Neural cell (in vitro differentiated cells): ENCODE results near the gene AIM2. TPM values are rescaled to one million over a fixed set of nuclear protein-coding genes. Genes with fewer than 3 reads are reported as not detected.

ENCODE experiments used
- H2AFZ ChIP-seq: fragments of 200-600, 300-800 bp; sonication (generic), shearing (Covaris generic); 2 replicates; pipeline ENCODE4 v1.6.0; 2014; ENCODE audit warnings: low read depth, mild to moderate bottlenecking, antibody characterized with exemption, low read length, moderate library complexity
- H3F3A ChIP-seq: fragments of 200-600 bp; shearing (Covaris generic); 2 replicates; pipeline ENCODE4 v1.6.1; 2016; ENCODE audit warnings: mild to moderate bottlenecking, moderate library complexity, mixed read lengths, antibody characterized with exemption, low read length; ENCODE audit not compliant: insufficient read depth, poor library complexity, severe bottlenecking
- H3K27ac ChIP-seq: fragments of 200-600, 300-800 bp; sonication (generic), shearing (Covaris generic); 2 replicates; pipeline ENCODE4 v1.5.1; 2014; ENCODE audit warnings: mild to moderate bottlenecking, low read length, moderate library complexity
- H3K27me3 ChIP-seq: fragments of 300-800, 200-600 bp; sonication (generic), shearing (Covaris generic); 2 replicates; pipeline ENCODE4 v1.6.0; 2014; ENCODE audit warnings: mild to moderate bottlenecking, low read depth, low read length, moderate library complexity; ENCODE audit not compliant: insufficient read depth
- H3K36me3 ChIP-seq: fragments of 300-800, 200-600 bp; sonication (generic), shearing (Covaris generic); 2 replicates; pipeline ENCODE4 v1.5.1; 2014; ENCODE audit warnings: mild to moderate bottlenecking, antibody characterized with exemption, low read length, moderate library complexity; ENCODE audit not compliant: insufficient read depth
- H3K4me2 ChIP-seq: fragments of 300-800, 200-600 bp; sonication (generic), shearing (Covaris generic); 2 replicates; pipeline ENCODE4 v1.6.0; 2014; ENCODE audit warnings: mild to moderate bottlenecking, low read length
- H3K4me3 ChIP-seq: fragments of 300-800, 200-600 bp; sonication (generic), shearing (Covaris generic); 2 replicates; pipeline ENCODE4 v1.5.1; 2014; ENCODE audit warnings: mild to moderate bottlenecking, low read length, moderate library complexity
- H3K79me2 ChIP-seq: fragments of 200-600 bp; shearing (Covaris generic); replicated peaks from 2 replicates; pipeline ENCODE4 v1.6.0; 2014; ENCODE audit warnings: mild to moderate bottlenecking, low read length, moderate library complexity; ENCODE audit not compliant: insufficient read depth
- H3K9ac ChIP-seq: fragments of 300-800, 200-600 bp; sonication (generic), shearing (Covaris generic); 2 replicates; pipeline ENCODE4 v1.6.1; 2016; ENCODE audit warnings: mild to moderate bottlenecking, low read length, mixed read lengths
- H3K9me2 ChIP-seq: fragments of 200-600 bp; shearing (Covaris generic); 2 replicates; pipeline ENCODE4 v1.6.1; 2016; ENCODE audit warnings: mild to moderate bottlenecking, low read length, mixed read lengths; ENCODE audit not compliant: insufficient read depth
- H3K9me3 ChIP-seq: fragments of 200-600, 300-800 bp; sonication (generic), shearing (Covaris generic); 2 replicates; pipeline ENCODE4 v1.6.1; 2016; ENCODE audit warnings: mild to moderate bottlenecking, mixed run types, low read length, moderate library complexity, mixed read lengths
- H4K20me1 ChIP-seq: fragments of 200-600 bp; shearing (Covaris generic); 2 replicates; pipeline ENCODE4 v1.6.1; 2016; ENCODE audit warnings: mild to moderate bottlenecking, mixed run types; ENCODE audit not compliant: insufficient read depth
- CTCF ChIP-seq: fragments of 450-650 bp; IDR thresholded peaks from 2 replicates; pipeline ENCODE4 v1.5.1; 2014; ENCODE audit warnings: antibody characterized with exemption, mild to moderate bottlenecking, moderate library complexity; ENCODE audit not compliant: poor library complexity, severe bottlenecking
- EP300 ChIP-seq: fragments of 450-650 bp; conservative IDR thresholded peaks from 2 replicates; pipeline ENCODE4 v1.6.1; 2014; ENCODE audit warnings: antibody characterized with exemption, mild to moderate bottlenecking, moderate library complexity; ENCODE audit not compliant: poor library complexity, severe bottlenecking
- EZH2 ChIP-seq: fragments of 200-600, 300-800 bp; shearing (Covaris generic), sonication (generic); IDR thresholded peaks from 2 replicates; pipeline ENCODE4 v1.6.1; 2014; ENCODE audit warnings: antibody characterized with exemption, low read length, borderline replicate concordance, mild to moderate bottlenecking; ENCODE audit not compliant: insufficient read depth, poor library complexity, severe bottlenecking
- MXI1 ChIP-seq: fragments of 450-650 bp; conservative IDR thresholded peaks from 2 replicates; pipeline ENCODE4 v1.6.1; 2014; ENCODE audit warnings: antibody characterized with exemption, mild to moderate bottlenecking; ENCODE audit not compliant: poor library complexity, severe bottlenecking
- POLR2AphosphoS5 ChIP-seq: IDR thresholded peaks from 2 replicates; pipeline ENCODE4 v1.6.1; 2012
- RAD21 ChIP-seq: fragments of 450-650 bp; conservative IDR thresholded peaks from 2 replicates; pipeline ENCODE4 v1.6.1; 2014; ENCODE audit warnings: antibody characterized with exemption, mild to moderate bottlenecking, moderate library complexity
- REST ChIP-seq: IDR thresholded peaks from 2 replicates; pipeline ENCODE4 v1.6.1; 2012; ENCODE audit warnings: borderline replicate concordance
- SMC3 ChIP-seq: fragments of 450-650 bp; conservative IDR thresholded peaks from 2 replicates; pipeline ENCODE4 v1.6.1; 2014; ENCODE audit warnings: antibody characterized with exemption, mild to moderate bottlenecking, moderate library complexity; ENCODE audit not compliant: poor library complexity
- TAF1 ChIP-seq: IDR thresholded peaks from 2 replicates; pipeline ENCODE4 v1.6.1; 2012; ENCODE audit warnings: low read depth
- polyA plus RNA-seq: library from polyadenylated mRNA; depleted of rRNA; stranded (reverse); fragments of >200 nt; gene quantifications from 2 replicates; pipeline ENCODE4 v1.2.3, GENCODE V29; 2014

The AIM2 gene
- polyA plus RNA-seq, 1 donor from 2014 or later: 11.1 TPM

GRCh38 chr1:159055181-159055641, 21.4 kb downstream of the AIM2 start:
- H3K79me2 ChIP-seq: no peaks in the 10 kb centered on the region
- H3K36me3 ChIP-seq: no peaks in the 10 kb centered on the region
- no peak overlapping the region for H3K9ac ChIP-seq
- no peaks in the 10 kb centered on the region for H4K20me1 ChIP-seq
- no peaks in the 10 kb centered on the region for H3K27me3 ChIP-seq
- no peak overlapping the region for H3K4me2 ChIP-seq
- no peak overlapping the region for H3K27ac ChIP-seq
- H3K9me3 ChIP-seq: no peaks in the 10 kb centered on the region
- TF ChIP-seq EP300 (no peak), POLR2AphosphoS5 (no peak), SMC3 (no peak), MXI1 (no peak), TAF1 (no peak), EZH2 (no peak), REST (no peak), RAD21 (no peak), CTCF (no peak)
- H3F3A ChIP-seq: no peaks in the 10 kb centered on the region
- no peak overlapping the region for H2AFZ ChIP-seq
- H3K9me2 ChIP-seq: no peaks in the 10 kb centered on the region
- H3K4me3 ChIP-seq: no peak overlapping the region

GRCh38 chr1:159054427-159054826, 22.1 kb downstream of the AIM2 start:
- no peak overlapping the region for H3K9ac ChIP-seq
- H3K9me2 ChIP-seq: no peaks in the 10 kb centered on the region
- no peak overlapping the region for H2AFZ ChIP-seq
- H3F3A ChIP-seq: no peaks in the 10 kb centered on the region
- no peak overlapping the region for H3K4me2 ChIP-seq
- TF ChIP-seq EP300: no peak
- TF ChIP-seq CTCF: no peak
- TF ChIP-seq SMC3: no peak
- no peak for TF ChIP-seq TAF1
- TF ChIP-seq REST: no peak
- no peak for TF ChIP-seq EZH2
- no peak for TF ChIP-seq RAD21
- no peak for TF ChIP-seq MXI1
- H4K20me1 ChIP-seq: no peaks in the 10 kb centered on the region
- H3K9me3 ChIP-seq: no peaks in the 10 kb centered on the region
- H3K27me3 ChIP-seq: no peaks in the 10 kb centered on the region
- H3K79me2 ChIP-seq: no peaks in the 10 kb centered on the region
- no peak overlapping the region for H3K4me3 ChIP-seq
- H3K36me3 ChIP-seq: no peaks in the 10 kb centered on the region
- no peak overlapping the region for H3K27ac ChIP-seq
